Midbrain (tissue), 1 donor: ENCODE data around the gene ABCA2.

Source experiments
- DNase-seq: peaks from one replicate; lab custom pipeline; 2025; lab: John Stamatoyannopoulos, UW

ABCA2 gene

DNA sequence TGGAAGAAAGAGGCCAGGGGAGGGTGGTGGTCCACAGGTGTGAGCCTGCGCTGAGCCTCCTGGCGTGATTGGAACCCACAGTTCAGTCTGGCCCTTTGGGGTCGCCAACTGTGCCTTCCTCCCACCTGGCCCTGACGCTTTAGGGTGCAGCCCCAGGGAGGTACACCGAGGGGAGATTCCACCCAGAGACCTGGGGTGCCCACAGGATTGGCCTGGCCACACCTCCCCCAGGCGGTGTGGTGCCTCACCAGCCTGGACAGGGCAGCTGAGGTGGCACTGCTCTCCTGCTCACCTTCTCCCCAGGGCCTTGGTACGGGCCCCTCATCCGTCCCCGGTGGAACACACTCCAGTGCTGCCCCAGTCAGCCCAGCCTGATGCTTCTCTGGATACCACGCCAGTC, 30.7 kb downstream of the ABCA2 start:
- no peak for DNase-seq

GRCh38 chr9:136996361-136997292, 31.4 kb downstream of the ABCA2 start, which contains the start of gene CLIC3:
CLIC3 (minus strand) TSS chr9:136996568; CDS start chr9:136996543, 25 bp downstream.
- DNase-seq: no peak

DNA sequence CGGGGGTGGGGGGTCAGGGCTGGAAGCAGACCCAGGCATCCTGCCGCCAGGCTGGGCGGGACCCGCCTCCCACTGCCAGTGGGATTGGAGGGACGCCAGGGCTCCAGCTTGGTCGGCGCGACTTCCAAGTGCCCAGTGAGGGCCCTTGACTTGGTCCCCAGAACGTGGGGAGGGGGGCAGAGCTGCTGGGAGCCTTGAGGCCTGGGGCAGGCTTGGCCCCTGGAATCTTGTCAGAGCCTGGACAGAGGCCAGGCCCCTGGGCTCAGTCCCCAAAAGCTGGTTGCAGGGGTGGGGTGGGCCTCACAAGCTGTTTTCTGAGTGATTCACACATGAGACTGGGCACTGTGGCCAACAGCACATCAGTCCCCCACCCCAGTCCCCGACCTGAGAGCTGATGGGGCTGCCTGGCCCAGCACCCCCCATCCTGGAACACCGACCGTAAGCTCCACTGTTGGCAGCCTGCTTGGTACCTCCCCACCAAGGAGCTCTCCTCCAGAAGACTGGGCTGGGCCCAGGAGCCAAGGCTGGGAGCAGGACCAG, 32.2 kb downstream of the ABCA2 start:
- DNase-seq: no peak

- no peak for DNase-seq
Observed at GRCh38 chr9:136995362-136995761, 32.7 kb downstream of the ABCA2 start.

- DNase-seq: no peak
Observed at GRCh38 chr9:136994888-136995230, 33.2 kb downstream of the ABCA2 start.

DNA sequence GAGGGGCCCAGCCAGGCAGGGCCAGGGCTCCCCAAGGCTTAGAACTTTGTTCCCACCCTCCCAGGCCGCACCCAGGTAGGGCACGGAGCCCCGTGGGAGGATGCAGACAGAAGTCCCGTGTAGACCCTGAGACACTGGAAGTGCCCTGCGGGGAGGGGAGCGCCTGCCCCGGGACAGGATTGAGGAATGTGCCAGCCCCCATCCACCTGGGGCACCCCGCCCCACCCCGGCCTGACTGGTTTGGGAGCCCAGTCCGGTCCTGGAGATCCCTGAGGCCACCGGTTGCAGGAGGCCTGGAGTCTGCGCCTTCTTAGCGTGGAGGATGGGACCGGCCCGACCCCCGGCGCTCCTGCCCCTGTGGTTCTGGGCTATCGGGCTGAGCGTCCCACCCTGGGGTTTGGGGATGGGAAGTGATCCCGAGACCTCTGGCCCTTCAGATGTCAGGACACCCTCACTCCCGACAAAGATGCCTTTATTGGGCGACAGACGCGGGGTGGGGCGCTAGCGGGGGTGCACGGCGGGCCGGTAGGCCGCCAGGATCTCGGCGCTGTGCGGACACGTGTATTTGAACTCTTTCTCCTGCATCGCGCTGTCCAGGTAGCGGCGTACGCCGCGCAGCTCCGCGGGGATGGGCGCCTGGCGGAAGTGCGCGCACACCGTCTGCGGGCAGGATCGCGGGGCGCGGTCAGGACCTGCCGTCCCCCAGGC, 33.7 kb downstream of the ABCA2 start:
- DNase-seq: no peak

- no peak for DNase-seq
Observed at GRCh38 chr9:136992819-136993369, 35.1 kb downstream of the ABCA2 start.

DNA sequence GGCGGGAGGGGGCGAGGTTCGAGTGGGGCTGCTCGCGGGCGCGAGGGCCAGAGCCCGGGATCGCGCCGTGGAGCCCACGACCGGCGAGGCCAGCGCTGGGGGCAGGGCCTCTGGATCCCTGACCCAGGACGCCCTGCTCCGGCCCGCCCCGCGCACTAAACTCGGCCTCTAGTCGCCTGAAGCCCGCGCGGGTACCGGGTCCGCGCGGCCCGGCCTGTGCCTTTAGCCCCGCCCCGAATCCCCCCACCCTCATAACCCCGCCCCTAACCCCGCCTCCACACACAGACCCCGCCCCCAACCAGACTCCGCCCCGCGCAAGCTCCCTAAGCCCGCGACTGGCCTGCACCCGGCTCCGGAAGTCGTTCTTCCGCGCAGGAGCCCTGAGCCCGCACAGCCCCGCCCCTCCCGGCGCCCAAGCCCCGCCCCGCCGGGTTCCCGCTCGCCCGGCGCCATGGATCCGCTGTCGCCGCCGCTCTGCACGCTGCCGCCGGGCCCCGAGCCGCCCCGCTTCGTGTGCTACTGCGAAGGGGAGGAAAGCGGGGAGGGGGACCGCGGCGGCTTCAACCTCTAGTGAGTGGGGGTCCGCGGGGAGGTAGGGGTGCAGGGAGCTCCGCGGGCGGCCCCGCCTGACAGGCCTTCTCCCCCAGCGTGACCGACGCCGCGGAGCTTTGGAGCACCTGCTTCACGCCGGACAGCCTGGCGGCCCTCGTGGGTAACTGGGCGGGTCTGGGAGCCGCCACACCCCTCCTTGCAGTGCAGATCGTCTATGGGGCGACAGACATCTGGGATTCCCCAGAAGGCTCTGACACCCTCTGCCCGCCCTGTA, 35.8 kb downstream of the ABCA2 start, which contains the start of gene PAXX:
PAXX (plus strand) TSS at position 430 of the 826 bp plus-strand sequence; CDS start at position 452, 22 bp downstream.
- DNase-seq: peak; percentile 90

DNA sequence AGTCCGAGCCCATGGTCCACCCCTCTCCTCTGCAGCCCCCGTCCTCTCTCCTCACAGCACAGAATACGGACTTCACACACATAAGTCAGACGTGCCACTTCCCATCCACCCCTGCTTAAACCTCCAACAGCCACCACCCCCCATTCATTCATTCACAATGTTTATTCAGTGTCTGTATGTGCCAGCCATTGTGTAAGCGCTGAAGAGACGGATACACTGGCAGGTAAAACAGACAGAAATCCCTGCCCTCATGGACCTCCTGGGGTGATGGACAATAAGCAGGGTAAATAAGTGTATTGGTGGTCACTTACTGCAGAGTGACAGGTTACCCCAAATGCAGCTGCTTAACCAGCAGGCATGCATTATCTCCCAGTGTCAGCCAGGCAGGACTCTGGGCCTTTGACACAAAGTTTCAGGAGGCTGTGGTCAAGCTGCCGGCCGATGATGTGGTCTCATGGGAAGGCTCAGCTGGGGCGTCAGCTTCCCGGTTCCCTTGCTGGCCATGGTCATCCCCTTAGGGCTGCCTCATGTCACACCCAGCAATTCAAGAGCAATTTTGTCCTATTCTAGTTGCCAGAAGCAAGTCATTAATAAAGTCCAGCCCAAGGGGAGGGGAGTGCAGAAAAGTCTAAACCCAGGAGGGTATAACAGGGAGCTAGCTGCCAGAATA, 37.7 kb downstream of the ABCA2 start:
- DNase-seq: no peak

- no peak for DNase-seq
Observed at GRCh38 chr9:136988872-136989271, 39.2 kb downstream of the ABCA2 start.

GRCh38 chr9:136985853-136986252, 42.2 kb downstream of the ABCA2 start:
- no peak for DNase-seq

- no peak for DNase-seq
Observed at GRCh38 chr9:136985027-136985602, 42.9 kb downstream of the ABCA2 start.

DNA sequence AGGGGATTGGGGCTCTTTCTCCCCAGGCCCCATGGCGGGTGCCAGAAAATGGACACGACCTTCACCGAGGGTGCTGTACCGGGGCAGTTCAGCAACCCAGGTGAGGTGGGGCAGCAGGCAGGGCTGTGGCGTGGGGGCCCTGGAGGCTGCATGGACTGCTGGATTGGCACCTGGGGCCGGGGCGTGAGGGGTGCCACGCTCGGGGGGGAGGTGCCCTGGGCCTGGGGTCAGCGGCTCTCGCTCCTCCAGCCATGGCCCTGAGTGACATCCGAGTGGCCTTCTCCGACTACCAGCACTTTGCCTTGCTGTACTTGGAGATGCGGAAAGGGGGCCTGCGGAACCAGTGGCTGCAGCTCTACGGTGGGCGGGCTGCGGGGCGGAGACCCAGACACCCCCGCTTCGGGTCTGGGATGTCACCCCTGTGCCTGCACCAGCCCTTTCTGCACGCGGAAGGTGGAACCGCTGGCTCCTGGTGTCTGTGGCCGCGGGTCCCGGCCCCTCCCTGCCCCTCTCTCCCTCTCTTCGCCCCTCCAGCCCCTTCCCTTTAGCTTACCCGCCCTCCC, 43.5 kb downstream of the ABCA2 start:
- DNase-seq: no peak

GRCh38 chr9:136983656-136984314, 44.3 kb downstream of the ABCA2 start:
- no peak for DNase-seq

GRCh38 chr9:136983167-136983566, 44.9 kb downstream of the ABCA2 start:
- no peak for DNase-seq

DNA sequence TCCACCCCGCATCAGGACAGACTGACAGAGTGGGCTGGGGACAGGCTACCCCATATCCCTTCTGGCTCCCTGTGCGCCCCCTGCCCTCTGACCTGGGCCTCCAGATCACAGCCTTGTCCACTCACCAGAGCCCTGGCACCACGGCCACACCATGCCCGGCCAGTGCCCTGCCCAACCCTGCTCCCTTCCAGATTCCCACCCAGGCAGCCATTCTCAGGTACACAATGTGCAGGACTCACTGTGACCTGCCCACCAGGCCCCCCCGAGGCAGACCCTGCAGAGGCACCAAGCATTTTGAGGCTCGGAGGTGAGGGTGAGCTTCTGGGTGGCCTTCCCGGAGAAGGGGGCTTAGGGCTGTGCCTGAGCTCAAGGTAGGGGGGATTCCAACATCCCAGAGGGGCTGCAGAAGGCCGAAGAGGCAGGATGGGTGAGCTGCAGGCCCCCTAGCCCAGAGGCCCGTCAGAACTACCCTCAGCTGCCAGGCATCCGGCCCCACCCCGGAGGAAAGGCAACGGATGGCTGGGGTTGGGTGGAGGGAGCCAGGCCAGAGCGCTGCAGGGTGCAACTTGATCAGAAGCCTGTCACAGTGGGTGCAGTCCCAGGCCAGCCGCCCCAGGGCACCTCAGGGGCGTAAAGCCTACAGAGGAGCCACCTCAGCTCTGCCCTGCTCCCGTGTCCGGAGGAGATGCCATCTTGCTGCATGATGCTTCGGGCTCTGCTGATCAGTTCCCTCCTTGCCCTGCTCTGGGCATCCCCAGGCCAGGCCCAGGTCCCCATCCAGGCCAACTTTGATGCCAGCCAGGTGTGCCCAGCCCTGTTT, 45.6 kb downstream of the ABCA2 start, which contains the start of gene LCNL1:
LCNL1 (plus strand) TSS at position 762 of the 820 bp plus-strand sequence. CDS start 594 bp downstream, outside the sequence.
- peak; percentile 64 for DNase-seq

GRCh38 chr9:136981588-136982231, 46.3 kb downstream of the ABCA2 start:
- DNase-seq: peak; percentile 69
